WTC11 (cell line): ENCODE measurements around the gene ZNF221.

Experiments used
- AFF4 ChIP-seq: sonication (generic); formaldehyde crosslinking; IDR thresholded peaks from 2 replicates; pipeline ENCODE4 v1.8.1; 2023; ENCODE audit warnings: mild to moderate bottlenecking, missing genetic modification reagents, borderline replicate concordance
- CREB1 ChIP-seq: sonication (generic); formaldehyde crosslinking; IDR thresholded peaks from 2 replicates; pipeline ENCODE4 v1.8.0; 2023; ENCODE audit warnings: mild to moderate bottlenecking, missing genetic modification reagents
- EMX1 ChIP-seq: fragments of 250-450 bp; sonication (Bioruptor Pico); IDR thresholded peaks from 2 replicates; pipeline ENCODE4 v1.8.0; 2021; ENCODE audit warnings: mild to moderate bottlenecking
- JAZF1 ChIP-seq: fragments of 250-450 bp; sonication (Bioruptor Pico); IDR thresholded peaks from 2 replicates; pipeline ENCODE4 v1.9.0; 2021; ENCODE audit warnings: moderate library complexity, mild to moderate bottlenecking, inconsistent platforms
- NFE2L1 ChIP-seq: sonication (generic); formaldehyde crosslinking; IDR thresholded peaks from 2 replicates; pipeline ENCODE4 v1.8.1; 2023; ENCODE audit warnings: missing genetic modification reagents
- NFYB ChIP-seq: sonication (generic); formaldehyde crosslinking; conservative IDR thresholded peaks from 2 replicates; pipeline ENCODE4 v1.8.0; 2022; ENCODE audit warnings: low read depth, missing genetic modification reagents
- TCF7 ChIP-seq: sonication (generic); formaldehyde crosslinking; IDR thresholded peaks from 2 replicates; pipeline ENCODE4 v1.8.0; 2022; ENCODE audit warnings: mild to moderate bottlenecking, low read depth, missing genetic modification reagents, moderate library complexity
- ZNF138 ChIP-seq: sonication (generic); formaldehyde crosslinking; conservative IDR thresholded peaks from 2 replicates; pipeline ENCODE4 v1.8.1; 2022; ENCODE audit warnings: mild to moderate bottlenecking, moderate library complexity, missing genetic modification reagents
- ZNF532 ChIP-seq: fragments of 250-450 bp; sonication (Bioruptor Pico); IDR thresholded peaks from 2 replicates; pipeline ENCODE4 v1.9.0; 2021; ENCODE audit warnings: mild to moderate bottlenecking, borderline replicate concordance
- TF ChIP-seq, protein P1 (sequence below): sonication (generic); formaldehyde crosslinking; IDR thresholded peaks from 2 replicates; pipeline ENCODE4 v1.8.0; 2022; ENCODE audit warnings: mild to moderate bottlenecking, missing genetic modification reagents
- TF ChIP-seq, protein P2 (sequence below): fragments of 200-600 bp; IDR thresholded peaks from 2 replicates; pipeline ENCODE4 v1.8.0; 2022; ENCODE audit warnings: antibody characterized with exemption

- TF ChIP-seq, protein P1, sequence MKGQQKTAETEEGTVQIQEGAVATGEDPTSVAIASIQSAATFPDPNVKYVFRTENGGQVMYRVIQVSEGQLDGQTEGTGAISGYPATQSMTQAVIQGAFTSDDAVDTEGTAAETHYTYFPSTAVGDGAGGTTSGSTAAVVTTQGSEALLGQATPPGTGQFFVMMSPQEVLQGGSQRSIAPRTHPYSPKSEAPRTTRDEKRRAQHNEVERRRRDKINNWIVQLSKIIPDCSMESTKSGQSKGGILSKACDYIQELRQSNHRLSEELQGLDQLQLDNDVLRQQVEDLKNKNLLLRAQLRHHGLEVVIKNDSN (CRISPR knock-in tag): no peak
- TF ChIP-seq AFF4 (no peak), EMX1 (no peak), ZNF532 (CRISPR knock-in tag) (no peak), JAZF1 (CRISPR knock-in tag) (no peak), CREB1 (no peak), NFYB (CRISPR knock-in tag) (no peak), ZNF138 (CRISPR knock-in tag) (no peak), TCF7 (CRISPR knock-in tag) (no peak), NFE2L1 (no peak)
- TF ChIP-seq, protein P2, sequence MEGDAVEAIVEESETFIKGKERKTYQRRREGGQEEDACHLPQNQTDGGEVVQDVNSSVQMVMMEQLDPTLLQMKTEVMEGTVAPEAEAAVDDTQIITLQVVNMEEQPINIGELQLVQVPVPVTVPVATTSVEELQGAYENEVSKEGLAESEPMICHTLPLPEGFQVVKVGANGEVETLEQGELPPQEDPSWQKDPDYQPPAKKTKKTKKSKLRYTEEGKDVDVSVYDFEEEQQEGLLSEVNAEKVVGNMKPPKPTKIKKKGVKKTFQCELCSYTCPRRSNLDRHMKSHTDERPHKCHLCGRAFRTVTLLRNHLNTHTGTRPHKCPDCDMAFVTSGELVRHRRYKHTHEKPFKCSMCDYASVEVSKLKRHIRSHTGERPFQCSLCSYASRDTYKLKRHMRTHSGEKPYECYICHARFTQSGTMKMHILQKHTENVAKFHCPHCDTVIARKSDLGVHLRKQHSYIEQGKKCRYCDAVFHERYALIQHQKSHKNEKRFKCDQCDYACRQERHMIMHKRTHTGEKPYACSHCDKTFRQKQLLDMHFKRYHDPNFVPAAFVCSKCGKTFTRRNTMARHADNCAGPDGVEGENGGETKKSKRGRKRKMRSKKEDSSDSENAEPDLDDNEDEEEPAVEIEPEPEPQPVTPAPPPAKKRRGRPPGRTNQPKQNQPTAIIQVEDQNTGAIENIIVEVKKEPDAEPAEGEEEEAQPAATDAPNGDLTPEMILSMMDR: no peak
Observed at GRCh38 chr19:43902399-43902798, 48.6 kb upstream of the ZNF221 start.
